Neural progenitor cell (in vitro differentiated cells): ENCODE data around the gene STRN. TPM values are rescaled to one million over a fixed set of nuclear protein-coding genes. Genes with fewer than 3 reads are reported as not detected.

Experiments used
- DNase-seq: peaks from one replicate; pipeline ENCODE4 v3.0.0-alpha.2; 2016; ENCODE audit warnings: low spot score
- H2AFZ ChIP-seq: fragments of 200-600 bp; sonication (generic); replicated peaks from 2 replicates; pipeline ENCODE4 v1.6.1; 2016; ENCODE audit warnings: antibody characterized with exemption
- H3F3A ChIP-seq: fragments of 200-600 bp; sonication (generic); 2 replicates; pipeline ENCODE4 v1.6.1; 2016; ENCODE audit warnings: antibody characterized with exemption, low read depth
- H3K27ac ChIP-seq: fragments of 200-600 bp; sonication (generic); 2 replicates; pipeline ENCODE4 v1.5.1; 2016; ENCODE audit warnings: mild to moderate bottlenecking
- H3K27me3 ChIP-seq: fragments of 200-600 bp; sonication (generic); 2 replicates; pipeline ENCODE4 v1.6.1; 2016; ENCODE audit warnings: mild to moderate bottlenecking, moderate library complexity
- H3K36me3 ChIP-seq: fragments of 200-600 bp; sonication (generic); 2 replicates; pipeline ENCODE4 v1.5.1; 2016
- H3K4me1 ChIP-seq: fragments of 200-600 bp; sonication (generic); 2 replicates; pipeline ENCODE4 v1.6.1; 2016; ENCODE audit warnings: mixed run types
- H3K4me2 ChIP-seq: fragments of 200-600 bp; sonication (generic); 2 replicates; pipeline ENCODE4 v1.6.1; 2016
- H3K4me3 ChIP-seq: fragments of 200-600 bp; sonication (generic); 2 replicates; pipeline ENCODE4 v1.5.1; 2016
- H3K79me2 ChIP-seq: fragments of 200-600 bp; sonication (generic); 2 replicates; pipeline ENCODE4 v1.6.1; 2016; ENCODE audit warnings: low read depth
- H3K9ac ChIP-seq: fragments of 200-600 bp; sonication (generic); 2 replicates; pipeline ENCODE4 v1.6.1; 2016
- H3K9me3 ChIP-seq: fragments of 200-600 bp; sonication (generic); 2 replicates; pipeline ENCODE4 v1.5.1; 2016; ENCODE audit warnings: low read depth
- H4K20me1 ChIP-seq: fragments of 200-600 bp; sonication (generic); 2 replicates; pipeline ENCODE4 v1.6.1; 2016; ENCODE audit warnings: low read depth
- H3K27ac Mint-ChIP-seq: 3 replicates; pipeline ENCODE4 v1.8.0; 2021; ENCODE audit warnings: mixed read lengths
- H3K27me3 Mint-ChIP-seq: 2 replicates; pipeline ENCODE4 v1.8.0; 2022; ENCODE audit warnings: low read depth, mild to moderate bottlenecking, inconsistent platforms, moderate library complexity, mixed read lengths; ENCODE audit not compliant: insufficient read depth
- H3K36me3 Mint-ChIP-seq: 3 replicates; pipeline ENCODE4 v1.8.0; 2021; ENCODE audit warnings: mixed read lengths
- H3K4me1 Mint-ChIP-seq: 3 replicates; pipeline ENCODE4 v1.8.0; 2021; ENCODE audit warnings: mixed read lengths
- H3K4me3 Mint-ChIP-seq: 3 replicates; pipeline ENCODE4 v1.8.0; 2021; ENCODE audit warnings: mild to moderate bottlenecking, moderate library complexity, mixed read lengths
- H3K9me3 Mint-ChIP-seq: 3 replicates; pipeline ENCODE4 v1.8.0; 2020; ENCODE audit warnings: mixed read lengths
- EZH2 ChIP-seq: fragments of 200-600 bp; sonication (generic); IDR thresholded peaks from 2 replicates; pipeline ENCODE4 v1.6.1; 2017; ENCODE audit warnings: antibody characterized with exemption, mild to moderate bottlenecking, moderate library complexity
- EZH2phosphoT487 ChIP-seq: fragments of 200-600 bp; sonication (generic); IDR thresholded peaks from 2 replicates; pipeline ENCODE4 v1.6.1; 2017; ENCODE audit warnings: antibody characterized with exemption
- total RNA-seq: library from RNA; depleted of rRNA; stranded (reverse); fragments of >200 nt; gene quantifications from 2 replicates; pipeline ENCODE4 v1.2.3, GENCODE V29; 2015; ENCODE audit warnings: low replicate concordance
- TF ChIP-seq, protein P1 (sequence below): fragments of 200-600 bp; sonication (generic); IDR thresholded peaks from 2 replicates; pipeline ENCODE4 v1.5.1; 2017; ENCODE audit warnings: antibody characterized with exemption, mild to moderate bottlenecking

The STRN gene
- total RNA-seq, 1 donor from 2014 or later: 20.9 TPM

DNA sequence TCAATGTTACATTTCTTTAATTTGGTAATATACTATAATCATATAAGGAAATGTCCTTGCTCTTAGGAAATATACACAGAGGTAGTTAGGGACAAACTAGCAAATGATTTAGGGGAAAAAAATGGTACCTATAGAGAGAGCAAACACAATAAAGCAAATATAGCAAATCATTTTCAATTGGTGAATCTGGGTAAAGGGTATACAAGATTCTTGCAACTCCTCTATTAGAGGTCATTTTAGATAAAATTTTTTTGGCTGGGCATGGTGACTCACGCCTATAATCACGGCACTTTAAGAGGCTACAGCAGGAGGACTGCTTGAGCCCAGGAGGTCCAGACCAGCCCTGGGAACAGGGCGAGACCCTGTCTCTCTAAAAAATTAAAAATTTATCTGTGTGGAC lies 44.4 kb downstream of the STRN start:
- Histone ChIP-seq H3K9ac (no peak overlapping the region), H3K27ac (no peak overlapping the region), H2AFZ (no peak overlapping the region), H3K79me2 (no peaks in the 10 kb centered on the region), H3K4me1 (peaks cover 4% of the 10 kb centered on the region), H3F3A (no peaks in the 10 kb centered on the region), H3K4me3 (no peak overlapping the region), H3K9me3 (no peaks in the 10 kb centered on the region), H4K20me1 (no peaks in the 10 kb centered on the region), H3K27me3 (no peaks in the 10 kb centered on the region), H3K36me3 (no peaks in the 10 kb centered on the region), H3K4me2 (no peak overlapping the region)
- no peak for DNase-seq
- no peaks in the 10 kb centered on the region for H3K27me3 Mint-ChIP-seq
- H3K27ac Mint-ChIP-seq: no peak overlapping the region
- no peaks in the 10 kb centered on the region for H3K4me1 Mint-ChIP-seq
- TF ChIP-seq EZH2phosphoT487 (no peak), EZH2 (no peak)
- TF ChIP-seq, protein P1, sequence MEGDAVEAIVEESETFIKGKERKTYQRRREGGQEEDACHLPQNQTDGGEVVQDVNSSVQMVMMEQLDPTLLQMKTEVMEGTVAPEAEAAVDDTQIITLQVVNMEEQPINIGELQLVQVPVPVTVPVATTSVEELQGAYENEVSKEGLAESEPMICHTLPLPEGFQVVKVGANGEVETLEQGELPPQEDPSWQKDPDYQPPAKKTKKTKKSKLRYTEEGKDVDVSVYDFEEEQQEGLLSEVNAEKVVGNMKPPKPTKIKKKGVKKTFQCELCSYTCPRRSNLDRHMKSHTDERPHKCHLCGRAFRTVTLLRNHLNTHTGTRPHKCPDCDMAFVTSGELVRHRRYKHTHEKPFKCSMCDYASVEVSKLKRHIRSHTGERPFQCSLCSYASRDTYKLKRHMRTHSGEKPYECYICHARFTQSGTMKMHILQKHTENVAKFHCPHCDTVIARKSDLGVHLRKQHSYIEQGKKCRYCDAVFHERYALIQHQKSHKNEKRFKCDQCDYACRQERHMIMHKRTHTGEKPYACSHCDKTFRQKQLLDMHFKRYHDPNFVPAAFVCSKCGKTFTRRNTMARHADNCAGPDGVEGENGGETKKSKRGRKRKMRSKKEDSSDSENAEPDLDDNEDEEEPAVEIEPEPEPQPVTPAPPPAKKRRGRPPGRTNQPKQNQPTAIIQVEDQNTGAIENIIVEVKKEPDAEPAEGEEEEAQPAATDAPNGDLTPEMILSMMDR: no peak
- H3K4me3 Mint-ChIP-seq: no peak overlapping the region
- peaks cover 9% of the 10 kb centered on the region for H3K36me3 Mint-ChIP-seq
- H3K9me3 Mint-ChIP-seq: no peaks in the 10 kb centered on the region

DNA sequence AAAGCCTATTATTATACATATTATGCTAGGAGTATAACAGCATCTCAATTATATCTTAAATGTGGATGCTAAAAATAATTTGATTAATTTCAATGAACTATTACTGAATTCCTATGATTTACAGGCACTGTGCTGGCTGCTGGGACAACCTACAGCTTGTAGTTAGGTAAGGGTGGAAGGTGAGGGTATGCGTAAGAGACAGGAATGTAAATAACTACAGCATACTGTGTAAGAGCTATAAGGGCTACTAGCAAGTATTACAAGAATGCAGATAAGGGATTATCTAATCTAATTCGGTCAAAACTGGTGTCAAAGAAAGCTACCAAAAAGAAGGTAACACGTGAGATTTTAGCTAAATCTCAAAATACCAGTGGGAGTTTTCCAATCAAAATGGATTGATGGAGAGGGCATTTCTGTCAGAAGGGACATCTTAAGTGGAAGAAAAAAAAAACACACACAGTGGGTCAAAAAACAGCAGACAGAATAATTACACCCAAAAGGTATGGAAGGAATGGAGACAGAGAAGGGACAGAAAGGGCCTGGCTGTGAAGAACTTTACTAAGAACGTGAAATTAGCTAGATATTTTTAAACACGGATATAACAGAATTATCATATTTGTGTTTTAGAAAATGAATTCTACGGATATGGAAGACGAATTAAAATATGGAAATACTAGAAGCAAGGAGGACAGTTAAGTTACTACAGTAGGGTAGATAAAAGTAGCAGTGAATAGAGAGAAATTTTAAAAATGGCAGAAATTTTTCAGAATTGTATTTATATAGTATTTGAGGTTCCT lies 47.1 kb downstream of the STRN start:
- Mint-ChIP-seq H3K9me3 (no peaks in the 10 kb centered on the region), H3K36me3 (peaks cover 6% of the 10 kb centered on the region), H3K4me1 (no peaks in the 10 kb centered on the region), H3K27me3 (no peaks in the 10 kb centered on the region), H3K4me3 (no peak overlapping the region), H3K27ac (no peak overlapping the region)
- Histone ChIP-seq H3K9ac (no peak overlapping the region), H3K27ac (peak overlapping the region; percentile 4), H4K20me1 (no peaks in the 10 kb centered on the region), H3K27me3 (no peaks in the 10 kb centered on the region), H3K79me2 (no peaks in the 10 kb centered on the region), H3K4me1 (peaks cover 4% of the 10 kb centered on the region), H3K9me3 (no peaks in the 10 kb centered on the region), H3F3A (no peaks in the 10 kb centered on the region), H3K4me2 (no peak overlapping the region), H3K36me3 (no peaks in the 10 kb centered on the region), H3K4me3 (no peak overlapping the region), H2AFZ (no peak overlapping the region)
- TF ChIP-seq EZH2phosphoT487 (no peak), EZH2 (no peak)
- TF ChIP-seq, protein P1: no peak
- DNase-seq: peak; percentile 2

DNA sequence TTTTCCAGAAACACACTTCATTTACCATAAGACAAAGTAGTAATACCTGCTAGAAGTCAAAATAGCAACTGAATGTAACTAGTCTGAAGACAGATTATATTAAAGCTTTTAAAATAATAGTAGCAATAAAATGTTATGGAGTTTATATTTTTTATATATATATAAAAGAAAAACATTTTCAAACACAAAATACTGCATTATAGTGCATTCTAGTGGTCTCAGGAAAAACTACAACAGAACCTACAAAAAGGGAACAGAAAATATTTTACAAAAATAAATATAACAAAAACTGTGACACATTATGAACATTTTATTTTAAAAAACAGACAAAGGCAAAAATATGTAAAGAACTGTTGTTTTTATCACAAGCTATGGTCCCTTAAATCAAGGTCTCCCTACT lies 48.0 kb downstream of the STRN start:
- H3K27me3 ChIP-seq: no peaks in the 10 kb centered on the region
- no peaks in the 10 kb centered on the region for H3K79me2 ChIP-seq
- H3K36me3 ChIP-seq: no peaks in the 10 kb centered on the region
- TF ChIP-seq EZH2: no peak
- no peak for TF ChIP-seq EZH2phosphoT487
- TF ChIP-seq, protein P1: peak; percentile 42
- H3K27me3 Mint-ChIP-seq: no peaks in the 10 kb centered on the region
- no peak overlapping the region for H2AFZ ChIP-seq
- no peak overlapping the region for H3K9ac ChIP-seq
- H3K4me1 ChIP-seq: peaks cover 4% of the 10 kb centered on the region
- no peaks in the 10 kb centered on the region for H3K4me1 Mint-ChIP-seq
- H3K4me3 Mint-ChIP-seq: no peak overlapping the region
- no peak overlapping the region for H3K4me3 ChIP-seq
- no peak overlapping the region for H3K27ac ChIP-seq
- H3K27ac Mint-ChIP-seq: no peak overlapping the region
- peaks cover 6% of the 10 kb centered on the region for H3K36me3 Mint-ChIP-seq
- no peaks in the 10 kb centered on the region for H3F3A ChIP-seq
- H3K9me3 ChIP-seq: no peaks in the 10 kb centered on the region
- no peaks in the 10 kb centered on the region for H4K20me1 ChIP-seq
- H3K9me3 Mint-ChIP-seq: no peaks in the 10 kb centered on the region
- H3K4me2 ChIP-seq: no peak overlapping the region
- DNase-seq: no peak
